Spinal cord (tissue), 10 donors: ENCODE data around the gene ZBTB7C. TPM values are rescaled to one million over a fixed set of nuclear protein-coding genes. Genes with fewer than 3 reads are reported as not detected.

Experiments
- DNase-seq, 6 donors: peaks; one replicate each; pipeline versions ENCODE4 v3.0.0 to v3.0.0-alpha.2; 2013 to 2015; ENCODE audit warnings: low spot score in 6 of 6, low read depth in 4 of 6
- H3K27ac ChIP-seq: one replicate; pipeline ENCODE4 v1.5.1; 2013; ENCODE audit warnings: low read depth, low read length, control low read depth
- H3K27me3 ChIP-seq: one replicate; pipeline ENCODE4 v1.6.1; 2013; ENCODE audit warnings: low read length; ENCODE audit not compliant: control insufficient read depth, insufficient read depth
- H3K36me3 ChIP-seq: one replicate; pipeline ENCODE4 v1.6.1; 2013; ENCODE audit warnings: low read length; ENCODE audit not compliant: control insufficient read depth, insufficient read depth
- H3K4me1 ChIP-seq: one replicate; pipeline ENCODE4 v1.6.1; 2013; ENCODE audit warnings: low read length; ENCODE audit not compliant: control insufficient read depth, insufficient read depth
- H3K4me3 ChIP-seq: one replicate; pipeline ENCODE4 v1.5.1; 2013; ENCODE audit warnings: low read depth, low read length, control low read depth
- H3K9me3 ChIP-seq: one replicate; pipeline ENCODE4 v1.6.1; 2013; ENCODE audit warnings: low read length; ENCODE audit not compliant: control insufficient read depth, insufficient read depth
- WGBS: methylation state at CpG from one replicate; pipeline ENCODE4 v1.1.5; 2013; ENCODE audit warnings: missing lambda C conversion rate; ENCODE audit not compliant: insufficient coverage; 5-methylcytosine and 5-hydroxymethylcytosine counted together
- polyA plus RNA-seq, 2 donors: library from polyadenylated mRNA; unstranded; fragments of 120-200 nt; gene quantifications; one replicate each; pipeline ENCODE4 v1.2.1, GENCODE V29; 2013; ENCODE audit not compliant: insufficient read length in 2 of 2
- total RNA-seq, 2 donors: library from RNA; depleted of rRNA in 1 of 2; stranded (reverse); fragments of 120-200 nt in 1 of 2; fragments of >200 nt in 1 of 2; gene quantifications; one replicate each; pipeline versions ENCODE4 v1.2.3 to v1.2.4, GENCODE V29; 2013 to 2014
- donor health status: healthy.

ZBTB7C gene
- total and polyA plus RNA-seq, 4 donors: 7.6 to 15.7 (median 9.8) TPM

GRCh38 chr18:48153613-48154481 lies 255.3 kb downstream of the ZBTB7C start:
- H3K9me3 ChIP-seq: no peaks in the 10 kb centered on the region
- no peak for DNase-seq
- no peak overlapping the region for H3K27ac ChIP-seq
- H3K4me3 ChIP-seq: no peak overlapping the region
- H3K36me3 ChIP-seq: no peaks in the 10 kb centered on the region
- peaks cover 12% of the 10 kb centered on the region for H3K4me1 ChIP-seq
- no peaks in the 10 kb centered on the region for H3K27me3 ChIP-seq
- WGBS: 89% methylated on average over 7 of the region's 7 CpGs

- Histone ChIP-seq H3K27ac (no peak overlapping the region), H3K9me3 (no peaks in the 10 kb centered on the region), H3K4me3 (no peak overlapping the region), H3K4me1 (peaks cover 12% of the 10 kb centered on the region), H3K36me3 (no peaks in the 10 kb centered on the region), H3K27me3 (no peaks in the 10 kb centered on the region)
- WGBS: 92% methylated on average over 4 of the region's 4 CpGs
- no peak for DNase-seq
These were observed 256.6 kb downstream of the ZBTB7C start for GRCh38 chr18:48152549-48152948.

GRCh38 chr18:48151421-48152065 lies 257.6 kb downstream of the ZBTB7C start:
- no peak overlapping the region for H3K4me3 ChIP-seq
- no peaks in the 10 kb centered on the region for H3K9me3 ChIP-seq
- DNase-seq: no peak
- no peaks in the 10 kb centered on the region for H3K27me3 ChIP-seq
- 81% methylated on average over 9 of the region's 11 CpGs for WGBS
- H3K36me3 ChIP-seq: no peaks in the 10 kb centered on the region
- H3K4me1 ChIP-seq: peaks cover 12% of the 10 kb centered on the region
- no peak overlapping the region for H3K27ac ChIP-seq

GRCh38 chr18:48149020-48149685 lies 260.0 kb downstream of the ZBTB7C start:
- Histone ChIP-seq H3K27me3 (no peaks in the 10 kb centered on the region), H3K9me3 (no peaks in the 10 kb centered on the region), H3K4me3 (no peak overlapping the region), H3K4me1 (peaks cover 12% of the 10 kb centered on the region), H3K27ac (no peak overlapping the region), H3K36me3 (no peaks in the 10 kb centered on the region)
- no peak for DNase-seq
- WGBS: 96% methylated on average over 12 of the region's 15 CpGs

- WGBS: no CpG with 5 or more reads among the region's 1 CpG
- no peaks in the 10 kb centered on the region for H3K9me3 ChIP-seq
- peaks cover 2% of the 10 kb centered on the region for H3K27me3 ChIP-seq
- H3K4me1 ChIP-seq: peaks cover 40% of the 10 kb centered on the region
- no peaks in the 10 kb centered on the region for H3K36me3 ChIP-seq
- H3K27ac ChIP-seq: no peak overlapping the region
- H3K4me3 ChIP-seq: no peak overlapping the region
- no peak for DNase-seq
These were observed 266.2 kb downstream of the ZBTB7C start for GRCh38 chr18:48142994-48143393.

- 77% methylated on average over 2 of the region's 3 CpGs for WGBS
- no peaks in the 10 kb centered on the region for H3K9me3 ChIP-seq
- H3K27ac ChIP-seq: no peak overlapping the region
- H3K4me1 ChIP-seq: peaks cover 40% of the 10 kb centered on the region
- peaks cover 2% of the 10 kb centered on the region for H3K27me3 ChIP-seq
- DNase-seq: no peak
- no peak overlapping the region for H3K4me3 ChIP-seq
- no peaks in the 10 kb centered on the region for H3K36me3 ChIP-seq
These were observed 266.8 kb downstream of the ZBTB7C start for GRCh38 chr18:48142353-48142752.

GRCh38 chr18:48140731-48141130 lies 268.5 kb downstream of the ZBTB7C start:
- 85% methylated on average over 9 of the region's 10 CpGs for WGBS
- H3K27me3 ChIP-seq: peaks cover 14% of the 10 kb centered on the region
- H3K27ac ChIP-seq: no peak overlapping the region
- peaks cover 52% of the 10 kb centered on the region for H3K4me1 ChIP-seq
- DNase-seq: no peak
- no peaks in the 10 kb centered on the region for H3K9me3 ChIP-seq
- no peak overlapping the region for H3K4me3 ChIP-seq
- no peaks in the 10 kb centered on the region for H3K36me3 ChIP-seq

- H3K27ac ChIP-seq: no peak overlapping the region
- WGBS: 33% methylated on average over 8 of the region's 14 CpGs
- no peaks in the 10 kb centered on the region for H3K36me3 ChIP-seq
- peaks cover 56% of the 10 kb centered on the region for H3K4me1 ChIP-seq
- no peaks in the 10 kb centered on the region for H3K9me3 ChIP-seq
- peak in 2 of 6 donors; percentile 69 to 73 for DNase-seq
- peaks cover 18% of the 10 kb centered on the region for H3K27me3 ChIP-seq
- no peak overlapping the region for H3K4me3 ChIP-seq
These were observed 269.5 kb downstream of the ZBTB7C start for GRCh38 chr18:48139431-48140347.
